ENCODE results near the gene FRY. TPM values are rescaled to one million over a fixed set of nuclear protein-coding genes. Genes with fewer than 3 reads are reported as not detected.

The FRY gene
- total RNA-seq, 1 experiment from 2014 or later: 5.3 TPM

GRCh38 chr13:32147193-32147592 is 115.6 kb downstream of the FRY start (continued):
- no peak for TF ChIP-seq ZNF532 (CRISPR knock-in tag; IDR thresholded peaks at IDR 0.05; ENCODE audit: borderline replicate concordance)
- TF ChIP-seq ZNF423 (CRISPR knock-in tag; IDR thresholded peaks at IDR 0.05): no peak
- no peak for TF ChIP-seq ZNF138 (CRISPR knock-in tag; conservative IDR thresholded peaks at IDR 0.05)
- no peak for TF ChIP-seq ETV6 (CRISPR knock-in tag; IDR thresholded peaks at IDR 0.05)
- no peak for TF ChIP-seq ESRRA (CRISPR knock-in tag; IDR thresholded peaks at IDR 0.05; ENCODE audit: borderline replicate concordance)
- no peak for TF ChIP-seq SMAD4 (CRISPR knock-in tag; IDR thresholded peaks at IDR 0.05)
- no peak for TF ChIP-seq NFYB (CRISPR knock-in tag; conservative IDR thresholded peaks at IDR 0.05; ENCODE audit: low read depth)
- no peak for TF ChIP-seq PRRX2 (CRISPR knock-in tag; IDR thresholded peaks at IDR 0.05)
- TF ChIP-seq ZMAT4 (CRISPR knock-in tag; IDR thresholded peaks at IDR 0.05): no peak
- no peak for TF ChIP-seq JAZF1 (CRISPR knock-in tag; IDR thresholded peaks at IDR 0.05)

- DNase-seq (ENCODE audit: low spot score) (no peak), ATAC-seq (no peak)
- H3K4me1 Mint-ChIP-seq: peaks cover 22% of the 10 kb centered on the region
- H3K27ac Mint-ChIP-seq: no peak overlapping the region
- ChIA-PET CTCF (interaction anchor here (1.3 kb wide), 1 partner anchor 17 kb away, joined by 3 read pairs; no protein-coding TSS in a partner anchor), POLR2A (interaction anchor here (1.2 kb wide), 1 partner anchor 101 kb away, joined by 3 read pairs; no protein-coding TSS in a partner anchor)
- H3K36me3 Mint-ChIP-seq: no peaks in the 10 kb centered on the region
- no peaks in the 10 kb centered on the region for H3K27me3 Mint-ChIP-seq (ENCODE audit: low read depth)
- no peak overlapping the region for H3K4me3 Mint-ChIP-seq
- H3K9me3 Mint-ChIP-seq: peaks cover 4% of the 10 kb centered on the region
- TF ChIP-seq ESRRA (CRISPR knock-in tag; IDR thresholded peaks at IDR 0.05; ENCODE audit: borderline replicate concordance) (no peak), ZNF232 (CRISPR knock-in tag; IDR thresholded peaks at IDR 0.05) (no peak), ZNF416 (CRISPR knock-in tag; IDR thresholded peaks at IDR 0.05) (no peak), HMGA2 (CRISPR knock-in tag; IDR thresholded peaks at IDR 0.05) (no peak), E2F5 (CRISPR knock-in tag; IDR thresholded peaks at IDR 0.05) (no peak), PRRX2 (CRISPR knock-in tag; IDR thresholded peaks at IDR 0.05) (no peak), ZNF671 (CRISPR knock-in tag; IDR thresholded peaks at IDR 0.05) (no peak), ETV6 (CRISPR knock-in tag; IDR thresholded peaks at IDR 0.05) (no peak), AFF4 (CRISPR knock-in tag; IDR thresholded peaks at IDR 0.05; ENCODE audit: borderline replicate concordance) (no peak), NR2C2 (CRISPR knock-in tag; IDR thresholded peaks at IDR 0.05) (no peak), ERG (CRISPR knock-in tag; IDR thresholded peaks at IDR 0.05) (no peak), CREB1 (CRISPR knock-in tag; IDR thresholded peaks at IDR 0.05) (no peak), GABPB1 (CRISPR knock-in tag; IDR thresholded peaks at IDR 0.05) (no peak), FOXP4 (CRISPR knock-in tag; IDR thresholded peaks at IDR 0.05) (no peak), E2F4 (CRISPR knock-in tag; IDR thresholded peaks at IDR 0.05; ENCODE audit: borderline replicate concordance, low read depth) (no peak), CREM (CRISPR knock-in tag; IDR thresholded peaks at IDR 0.05) (no peak), GTF2I (CRISPR knock-in tag; conservative IDR thresholded peaks at IDR 0.05) (no peak), SP1 (CRISPR knock-in tag; conservative IDR thresholded peaks at IDR 0.05) (no peak)
Observed at GRCh38 chr13:32147976-32148375, 116.4 kb downstream of the FRY start.

All from WTC11 (cell line).